NB4 (cell line): ENCODE measurements around the gene CNTNAP2.

Source experiments
- DNase-seq: peaks from one replicate; pipeline ENCODE4 v3.0.0; 2010; ENCODE audit warnings: low read depth
- H3K4me3 ChIP-seq: one replicate; pipeline ENCODE4 v1.5.1; 2011; ENCODE audit warnings: mild to moderate bottlenecking, low read depth, low read length, moderate library complexity
- CTCF ChIP-seq: IDR thresholded peaks from one replicate; pipeline ENCODE4 v1.5.1; 2012; ENCODE audit warnings: low read depth, low read length
- MAX ChIP-seq: IDR thresholded peaks from 2 replicates; pipeline ENCODE4 v1.6.1; 2011; ENCODE audit warnings: low read depth, low read length
- MYC ChIP-seq: IDR thresholded peaks from 2 replicates; pipeline ENCODE4 v1.6.1; 2011; ENCODE audit warnings: low read depth, low read length
- POLR2A ChIP-seq: IDR thresholded peaks from 2 replicates; pipeline ENCODE4 v1.6.1; 2011; ENCODE audit warnings: mild to moderate bottlenecking; ENCODE audit not compliant: insufficient read length; ENCODE audit errors: extremely low read depth

The CNTNAP2 gene

GRCh38 chr7:146960773-146961391 is 844.3 kb downstream of the CNTNAP2 start:
- H3K4me3 ChIP-seq: no peak overlapping the region
- TF ChIP-seq CTCF (peak; percentile 6), MAX (no peak)
- no peak for DNase-seq

- DNase-seq: peak; percentile 12
- H3K4me3 ChIP-seq: no peak overlapping the region
- TF ChIP-seq MAX (no peak), POLR2A (no peak), MYC (no peak), CTCF (no peak)
Observed at GRCh38 chr7:146961617-146962016, 845.0 kb downstream of the CNTNAP2 start.

- H3K4me3 ChIP-seq: no peak overlapping the region
- no peak for DNase-seq
- no peak for TF ChIP-seq MAX
- TF ChIP-seq CTCF: no peak
- no peak for TF ChIP-seq MYC
- no peak for TF ChIP-seq POLR2A
Observed at GRCh38 chr7:146966274-146966673, 849.7 kb downstream of the CNTNAP2 start.

- H3K4me3 ChIP-seq: no peak overlapping the region
- no peak for DNase-seq
- TF ChIP-seq POLR2A: no peak
- no peak for TF ChIP-seq MYC
- no peak for TF ChIP-seq CTCF
- no peak for TF ChIP-seq MAX
Observed at GRCh38 chr7:146982482-146982881, 865.9 kb downstream of the CNTNAP2 start.

GRCh38 chr7:146991596-146991995 is 875.0 kb downstream of the CNTNAP2 start:
- H3K4me3 ChIP-seq: no peak overlapping the region
- DNase-seq: no peak
- TF ChIP-seq POLR2A: no peak
- no peak for TF ChIP-seq MAX
- TF ChIP-seq CTCF: no peak
- no peak for TF ChIP-seq MYC

- no peak for TF ChIP-seq MYC
- no peak for TF ChIP-seq CTCF
- no peak for TF ChIP-seq MAX
- no peak for TF ChIP-seq POLR2A
Observed at GRCh38 chr7:146993764-146994163, 877.2 kb downstream of the CNTNAP2 start.

More at GRCh38 chr7:146993764-146994163, 877.2 kb downstream of the CNTNAP2 start:
- H3K4me3 ChIP-seq: no peak overlapping the region
- DNase-seq: no peak
